HCT116 (cell line): ENCODE results near the gene TCFL5. TPM values are rescaled to one million over a fixed set of nuclear protein-coding genes. Genes with fewer than 3 reads are reported as not detected.
A peak's percentile ranks its signal among the peaks of the same experiment; 100 is the strongest.

Experiments
- ATAC-seq: fragments of 200-7000 bp; cut with Tn5 transposase; 2 replicates; pipeline ENCODE4 v1.9.1; 2020; ENCODE audit warnings: mild to moderate bottlenecking, moderate library complexity
- BruUV-seq: library from RNA; stranded (reverse); fragments of 400-500 nt; replicated peaks from 2 replicates; lab custom pipeline; 2021; lab: Mats Ljungman, UMichigan
- CTCF ChIA-PET: fragments of 300-600 bp; sonication (Branson Sonifier 250); formaldehyde crosslinking; loops from one replicate; lab custom pipeline; 2021; ENCODE audit warnings: antibody characterized with exemption; lab: Charles Lee
- POLR2A ChIA-PET: fragments of 300-600, 350-600 bp; sonication (Branson Sonifier 250); formaldehyde crosslinking; loops from one replicate; lab custom pipeline; 2021; ENCODE audit warnings: antibody characterized with exemption; lab: Charles Lee
- RAD21 ChIA-PET, 2 experiments: fragments of 300-600 bp; sonication (Branson Sonifier 250); formaldehyde crosslinking; loops; one replicate each; lab custom pipeline; 2023; ENCODE audit warnings: low total read pairs in 2 of 2; ENCODE audit not compliant: uncharacterized antibody in 2 of 2, unreplicated experiment in 2 of 2, low non-redundant PET in 1 of 2; lab: Charles Lee
- DNase-seq: peaks from one replicate; pipeline ENCODE4 v3.0.0-alpha.2; 2010; ENCODE audit warnings: low read depth, low spot score
- H2AFZ ChIP-seq: fragments of 200-600 bp; shearing (Covaris generic), sonication (generic); 2 replicates; pipeline ENCODE4 v1.6.1; 2017; ENCODE audit warnings: low read depth, mixed run types, mixed read lengths, antibody characterized with exemption, low read length; ENCODE audit not compliant: poor library complexity, severe bottlenecking
- H3K27ac ChIP-seq: 2 replicates; pipeline ENCODE4 v1.5.1; 2012; ENCODE audit warnings: low read depth, low read length
- H3K27me3 ChIP-seq: fragments of 200-600 bp; sonication (generic); 2 replicates; pipeline ENCODE4 v1.6.1; 2016; ENCODE audit warnings: mixed run types, low read length, mixed read lengths; ENCODE audit not compliant: insufficient read depth
- H3K36me3 ChIP-seq, 2 experiments: fragments of 200-500 bp in 1 of 2; fragments of 200-600 bp in 1 of 2; sonication (Bioruptor generic) in 1 of 2; sonication (generic) in 1 of 2; 2 replicates each; pipeline versions ENCODE4 v1.5.1 to v1.6.1; 2014 to 2016; ENCODE audit warnings: low read length in 2 of 2, inconsistent platforms in 1 of 2, mixed read lengths in 1 of 2, mixed run types in 1 of 2; ENCODE audit not compliant: insufficient read depth in 2 of 2, control insufficient read depth in 1 of 2
- H3K4me1 ChIP-seq, 2 experiments: fragments of 200-600 bp in 1 of 2; sonication (generic) in 1 of 2; 2 replicates each; pipeline versions ENCODE4 v1.5.1 to v1.6.1; 2012 to 2017; ENCODE audit warnings: low read length in 2 of 2, inconsistent platforms in 1 of 2, mild to moderate bottlenecking in 1 of 2, mixed read lengths in 1 of 2, mixed run types in 1 of 2, moderate library complexity in 1 of 2; ENCODE audit not compliant: insufficient read depth in 2 of 2, control insufficient read depth in 1 of 2
- H3K4me2 ChIP-seq: fragments of 200-600 bp; sonication (generic); 2 replicates; pipeline ENCODE4 v1.6.1; 2017; ENCODE audit warnings: mixed run types, low read length, mixed read lengths
- H3K4me3 ChIP-seq, 2 experiments: fragments of 200-600 bp in 1 of 2; sonication (generic) in 1 of 2; replicated peaks in 1 of 2; 2 replicates each; pipeline ENCODE4 v1.5.1; 2011 to 2016; ENCODE audit warnings: low read length in 2 of 2, control low read depth in 1 of 2, low read depth in 1 of 2, mild to moderate bottlenecking in 1 of 2, mixed read lengths in 1 of 2, mixed run types in 1 of 2
- H3K79me2 ChIP-seq: fragments of 200-600 bp; sonication (generic); 2 replicates; pipeline ENCODE4 v1.6.1; 2017; ENCODE audit warnings: mild to moderate bottlenecking, mixed run types, low read length, moderate library complexity, mixed read lengths; ENCODE audit not compliant: insufficient read depth
- H3K9ac ChIP-seq: fragments of 200-600 bp; sonication (generic); 2 replicates; pipeline ENCODE4 v1.6.1; 2016; ENCODE audit warnings: low read length, mixed read lengths
- H3K9me2 ChIP-seq: fragments of 200-600 bp; sonication (generic), shearing (Covaris generic); 2 replicates; pipeline ENCODE4 v1.6.1; 2017; ENCODE audit warnings: mixed run types, mild to moderate bottlenecking, moderate library complexity; ENCODE audit not compliant: insufficient read depth
- H3K9me3 ChIP-seq, 2 experiments: fragments of 200-500 bp in 1 of 2; fragments of 200-600 bp in 1 of 2; sonication (Bioruptor generic) in 1 of 2; sonication (generic) in 1 of 2; 2 replicates each; pipeline ENCODE4 v1.6.1; 2014 to 2017; ENCODE audit warnings: low read length in 2 of 2, mixed read lengths in 2 of 2, inconsistent platforms in 1 of 2, low read depth in 1 of 2, mild to moderate bottlenecking in 1 of 2, mixed run types in 1 of 2, moderate library complexity in 1 of 2; ENCODE audit not compliant: control insufficient read depth in 1 of 2, insufficient read depth in 1 of 2
- H4K20me1 ChIP-seq: fragments of 200-600 bp; sonication (generic), shearing (Covaris generic); 2 replicates; pipeline ENCODE4 v1.6.1; 2017; ENCODE audit warnings: mixed run types, mild to moderate bottlenecking, moderate library complexity; ENCODE audit not compliant: insufficient read depth
- CEBPB ChIP-seq: IDR thresholded peaks from 2 replicates; pipeline ENCODE4 v1.6.1; 2012; ENCODE audit warnings: low read depth
- ELF1 ChIP-seq: IDR thresholded peaks from 2 replicates; pipeline ENCODE4 v1.6.1; 2012; ENCODE audit warnings: low read depth, borderline replicate concordance
- EZH2 ChIP-seq: fragments of 200-600 bp; sonication (generic); IDR thresholded peaks from 2 replicates; pipeline ENCODE4 v1.6.1; 2017; ENCODE audit warnings: antibody characterized with exemption, mixed run types
- POLR2AphosphoS5 ChIP-seq: IDR thresholded peaks from 2 replicates; pipeline ENCODE4 v1.6.1; 2011; ENCODE audit warnings: mild to moderate bottlenecking, low read depth, low read length, moderate library complexity
- ZNF274 ChIP-seq: fragments of 200-500 bp; sonication (Bioruptor generic); IDR thresholded peaks from 2 replicates; pipeline ENCODE4 v1.6.1; 2014; ENCODE audit warnings: mild to moderate bottlenecking, low read depth, low read length, inconsistent platforms
- intact Hi-C: fragments of 100-400 bp; cut with micrococcal nuclease; formaldehyde crosslinking; loops from 2 replicates; pipeline ENCODE4 v1.10.0; 2022
- total RNA-seq: library from RNA; stranded (reverse); gene quantifications from one replicate; pipeline ENCODE4 v1.2.1, GENCODE V29; 2021; ENCODE audit not compliant: unreplicated experiment
- TF ChIP-seq, protein P1 (sequence below): IDR thresholded peaks from 2 replicates; pipeline ENCODE4 v1.6.1; 2012
- TF ChIP-seq, protein P2 (sequence below): IDR thresholded peaks from 2 replicates; pipeline ENCODE4 v1.6.1; 2011; ENCODE audit warnings: mild to moderate bottlenecking, low read length, moderate library complexity; ENCODE audit not compliant: insufficient replicate concordance; ENCODE audit errors: extremely low read depth

The TCFL5 gene
- total RNA-seq, 1 experiment from 2014 or later, result 20.4 TPM

DNA sequence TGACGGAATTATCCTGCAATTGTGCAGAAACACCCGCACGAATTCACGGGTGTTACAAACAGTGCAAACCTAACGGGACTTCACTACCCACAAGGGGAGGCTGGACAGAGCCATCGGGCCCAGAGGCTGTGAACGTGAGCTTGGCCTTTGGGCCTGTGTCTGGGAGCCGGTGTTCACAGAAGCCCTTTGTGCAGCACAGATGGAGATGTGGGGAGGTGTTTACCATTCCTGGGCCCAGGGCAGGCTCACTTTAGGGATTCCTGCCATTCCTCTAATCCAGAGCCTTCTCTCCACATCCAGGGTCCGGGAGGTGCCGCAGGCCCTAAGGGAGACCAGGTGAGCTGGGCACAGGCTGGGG, 29.8 kb downstream of the TCFL5 start:
- ChIA-PET RAD21 (interaction anchor here in 1 of 2 experiments (1.2 kb wide), 1 partner anchor 9 kb away, joined by 3 read pairs; no protein-coding TSS in a partner anchor), POLR2A (no interaction called here), CTCF (interaction anchor here (1.7 kb wide), 1 partner anchor 9 kb away, joined by 6 read pairs; no protein-coding TSS in a partner anchor)
- H4K20me1 ChIP-seq, result no peaks in the 10 kb centered on the region
- H3K27me3 ChIP-seq, result no peaks in the 10 kb centered on the region
- no TSS peak for BruUV-seq
- peak overlapping the region; percentile 41 for H3K27ac ChIP-seq
- no peaks in the 10 kb centered on the region for H3K79me2 ChIP-seq
- no peaks in the 10 kb centered on the region for H3K36me3 ChIP-seq
- no peaks in the 10 kb centered on the region for H3K9me2 ChIP-seq
- no peak for ATAC-seq
- peaks cover 15 to 21% of the 10 kb centered on the region in 2 experiments for H3K4me1 ChIP-seq
- H3K9ac ChIP-seq, result no peak overlapping the region
- H3K4me3 ChIP-seq, result no peak overlapping the region
- no peak overlapping the region for H2AFZ ChIP-seq
- intact Hi-C loops, result no loop called here
- H3K4me2 ChIP-seq, result peak overlapping the region; percentile 72; the same call in 1 of the 2 replicates
- no peak for TF ChIP-seq EZH2
- DNase-seq, result no peak
- no peaks in the 10 kb centered on the region for H3K9me3 ChIP-seq

DNA sequence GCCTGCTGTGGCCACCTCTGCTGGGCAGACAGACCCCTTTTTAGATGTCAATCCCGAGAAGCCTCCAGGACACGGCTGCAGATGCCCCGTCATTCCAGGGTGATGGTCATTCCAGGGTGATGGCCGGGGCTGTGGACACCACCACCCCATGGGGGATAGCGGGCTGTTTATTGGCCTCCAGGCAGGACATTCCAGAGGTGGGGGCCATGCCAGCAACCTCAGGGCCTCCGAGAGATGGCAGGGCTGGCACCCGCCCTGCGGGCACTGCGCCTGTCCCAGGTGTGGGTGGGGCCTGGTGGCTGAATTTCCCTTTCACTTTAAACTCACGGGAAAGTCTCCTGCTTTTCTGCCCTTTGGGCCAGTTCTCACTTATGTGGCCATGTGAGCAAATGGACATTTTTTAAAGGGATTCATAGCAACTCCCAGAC, 30.2 kb downstream of the TCFL5 start:
- Histone ChIP-seq H3K4me3 (no peak overlapping the region), H3K9me3 (no peaks in the 10 kb centered on the region), H3K4me2 (no peak overlapping the region), H3K4me1 (peaks cover 15 to 21% of the 10 kb centered on the region in 2 experiments), H3K9me2 (no peaks in the 10 kb centered on the region), H3K27ac (no peak overlapping the region; the same call in 1 of the 2 replicates), H3K9ac (no peak overlapping the region), H3K36me3 (no peaks in the 10 kb centered on the region), H4K20me1 (no peaks in the 10 kb centered on the region), H3K79me2 (no peaks in the 10 kb centered on the region), H2AFZ (no peak overlapping the region), H3K27me3 (no peaks in the 10 kb centered on the region)
- no TSS peak for BruUV-seq
- DNase-seq (no peak), ATAC-seq (no peak)
- intact Hi-C loops, result no loop called here
- ChIA-PET POLR2A (no interaction called here), RAD21 (interaction anchor here in 1 of 2 experiments (1.2 kb wide), 1 partner anchor 9 kb away, joined by 3 read pairs; no protein-coding TSS in a partner anchor), CTCF (no interaction called here)
- TF ChIP-seq ELF1 (no peak), CEBPB (no peak), ZNF274 (no peak), POLR2AphosphoS5 (no peak)
- TF ChIP-seq, protein P1, sequence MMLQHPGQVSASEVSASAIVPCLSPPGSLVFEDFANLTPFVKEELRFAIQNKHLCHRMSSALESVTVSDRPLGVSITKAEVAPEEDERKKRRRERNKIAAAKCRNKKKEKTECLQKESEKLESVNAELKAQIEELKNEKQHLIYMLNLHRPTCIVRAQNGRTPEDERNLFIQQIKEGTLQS, result no peak
- TF ChIP-seq, protein P2, sequence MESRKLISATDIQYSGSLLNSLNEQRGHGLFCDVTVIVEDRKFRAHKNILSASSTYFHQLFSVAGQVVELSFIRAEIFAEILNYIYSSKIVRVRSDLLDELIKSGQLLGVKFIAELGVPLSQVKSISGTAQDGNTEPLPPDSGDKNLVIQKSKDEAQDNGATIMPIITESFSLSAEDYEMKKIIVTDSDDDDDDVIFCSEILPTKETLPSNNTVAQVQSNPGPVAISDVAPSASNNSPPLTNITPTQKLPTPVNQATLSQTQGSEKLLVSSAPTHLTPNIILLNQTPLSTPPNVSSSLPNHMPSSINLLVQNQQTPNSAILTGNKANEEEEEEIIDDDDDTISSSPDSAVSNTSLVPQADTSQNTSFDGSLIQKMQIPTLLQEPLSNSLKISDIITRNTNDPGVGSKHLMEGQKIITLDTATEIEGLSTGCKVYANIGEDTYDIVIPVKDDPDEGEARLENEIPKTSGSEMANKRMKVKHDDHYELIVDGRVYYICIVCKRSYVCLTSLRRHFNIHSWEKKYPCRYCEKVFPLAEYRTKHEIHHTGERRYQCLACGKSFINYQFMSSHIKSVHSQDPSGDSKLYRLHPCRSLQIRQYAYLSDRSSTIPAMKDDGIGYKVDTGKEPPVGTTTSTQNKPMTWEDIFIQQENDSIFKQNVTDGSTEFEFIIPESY, result no peak
